ENCODE measurements around the gene BCKDHA.

- TF ChIP-seq EZH2 (IDR thresholded peaks at IDR 0.05; ENCODE audit: borderline replicate concordance), result no peak
- no peak for TF ChIP-seq EZH2phosphoT487 (IDR thresholded peaks at IDR 0.05; ENCODE audit: low read depth, severe bottlenecking, unreplicated experiment)
- peak; percentile 9 for TF ChIP-seq CTCF (IDR thresholded peaks at IDR 0.05; ENCODE audit: poor library complexity)
These were observed 50.2 kb downstream of the BCKDHA start for GRCh38 chr19:41447732-41448332.

All from hepatocyte (in vitro differentiated cells).